WTC11 (cell line): ENCODE results near the gene MICA.
"Not testable (repeated sequence)": the region's sequence is repeated elsewhere in the genome, so short reads cannot be mapped to it uniquely, and the experiment has no call there.

Experiments used
- E2F1 ChIP-seq: sonication (generic); formaldehyde crosslinking; IDR thresholded peaks from 2 replicates; pipeline ENCODE4 v1.8.0; 2022; ENCODE audit warnings: mild to moderate bottlenecking, missing genetic modification reagents
- ETV6 ChIP-seq: sonication (generic); formaldehyde crosslinking; IDR thresholded peaks from 2 replicates; pipeline ENCODE4 v1.8.1; 2022; ENCODE audit warnings: mild to moderate bottlenecking, missing genetic modification reagents
- HMGA2 ChIP-seq: fragments of 250-450 bp; sonication (Bioruptor Pico); IDR thresholded peaks from 2 replicates; pipeline ENCODE4 v1.4.0; 2021; ENCODE audit warnings: mild to moderate bottlenecking, moderate library complexity
- IRF1 ChIP-seq: sonication (generic); formaldehyde crosslinking; IDR thresholded peaks from 2 replicates; pipeline ENCODE4 v1.8.0; 2023; ENCODE audit warnings: missing genetic modification reagents
- TEAD1 ChIP-seq: sonication (generic); formaldehyde crosslinking; IDR thresholded peaks from 2 replicates; pipeline ENCODE4 v1.8.0; 2022; ENCODE audit warnings: mild to moderate bottlenecking, missing genetic modification reagents
- USF1 ChIP-seq: sonication (generic); formaldehyde crosslinking; IDR thresholded peaks from 2 replicates; pipeline ENCODE4 v1.8.0; 2022; ENCODE audit warnings: mild to moderate bottlenecking, missing genetic modification reagents
- USF2 ChIP-seq: sonication (generic); formaldehyde crosslinking; IDR thresholded peaks from 2 replicates; pipeline ENCODE4 v1.8.1; 2023; ENCODE audit warnings: mild to moderate bottlenecking, missing genetic modification reagents, moderate library complexity
- ZBTB21 ChIP-seq: sonication (generic); formaldehyde crosslinking; IDR thresholded peaks from 2 replicates; pipeline ENCODE4 v1.8.1; 2023; ENCODE audit warnings: mild to moderate bottlenecking, missing genetic modification reagents, borderline replicate concordance
- ZNF671 ChIP-seq: fragments of 250-450 bp; sonication (Bioruptor Pico); IDR thresholded peaks from 2 replicates; pipeline ENCODE4 v1.8.0; 2021; ENCODE audit warnings: mild to moderate bottlenecking
- TF ChIP-seq, protein P1 (sequence below): fragments of 200-600 bp; IDR thresholded peaks from 2 replicates; pipeline ENCODE4 v1.8.0; 2022; ENCODE audit warnings: antibody characterized with exemption
- TF ChIP-seq, protein P2 (sequence below): sonication (generic); formaldehyde crosslinking; IDR thresholded peaks from 2 replicates; pipeline ENCODE4 v1.8.1; 2023; ENCODE audit warnings: mild to moderate bottlenecking, moderate library complexity, missing genetic modification reagents

GRCh38 chr6:31459864-31460263 lies 56.5 kb downstream of the MICA start:
- TF ChIP-seq HMGA2 (CRISPR knock-in tag); IRF1 (CRISPR knock-in tag); USF2 (CRISPR knock-in tag); E2F1 (CRISPR knock-in tag); ZBTB21; TEAD1; USF1 (CRISPR knock-in tag); ZNF671 (CRISPR knock-in tag); ETV6 (CRISPR knock-in tag): not testable (repeated sequence)
- TF ChIP-seq, protein P1, sequence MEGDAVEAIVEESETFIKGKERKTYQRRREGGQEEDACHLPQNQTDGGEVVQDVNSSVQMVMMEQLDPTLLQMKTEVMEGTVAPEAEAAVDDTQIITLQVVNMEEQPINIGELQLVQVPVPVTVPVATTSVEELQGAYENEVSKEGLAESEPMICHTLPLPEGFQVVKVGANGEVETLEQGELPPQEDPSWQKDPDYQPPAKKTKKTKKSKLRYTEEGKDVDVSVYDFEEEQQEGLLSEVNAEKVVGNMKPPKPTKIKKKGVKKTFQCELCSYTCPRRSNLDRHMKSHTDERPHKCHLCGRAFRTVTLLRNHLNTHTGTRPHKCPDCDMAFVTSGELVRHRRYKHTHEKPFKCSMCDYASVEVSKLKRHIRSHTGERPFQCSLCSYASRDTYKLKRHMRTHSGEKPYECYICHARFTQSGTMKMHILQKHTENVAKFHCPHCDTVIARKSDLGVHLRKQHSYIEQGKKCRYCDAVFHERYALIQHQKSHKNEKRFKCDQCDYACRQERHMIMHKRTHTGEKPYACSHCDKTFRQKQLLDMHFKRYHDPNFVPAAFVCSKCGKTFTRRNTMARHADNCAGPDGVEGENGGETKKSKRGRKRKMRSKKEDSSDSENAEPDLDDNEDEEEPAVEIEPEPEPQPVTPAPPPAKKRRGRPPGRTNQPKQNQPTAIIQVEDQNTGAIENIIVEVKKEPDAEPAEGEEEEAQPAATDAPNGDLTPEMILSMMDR, result not testable (repeated sequence)
- TF ChIP-seq, protein P2, sequence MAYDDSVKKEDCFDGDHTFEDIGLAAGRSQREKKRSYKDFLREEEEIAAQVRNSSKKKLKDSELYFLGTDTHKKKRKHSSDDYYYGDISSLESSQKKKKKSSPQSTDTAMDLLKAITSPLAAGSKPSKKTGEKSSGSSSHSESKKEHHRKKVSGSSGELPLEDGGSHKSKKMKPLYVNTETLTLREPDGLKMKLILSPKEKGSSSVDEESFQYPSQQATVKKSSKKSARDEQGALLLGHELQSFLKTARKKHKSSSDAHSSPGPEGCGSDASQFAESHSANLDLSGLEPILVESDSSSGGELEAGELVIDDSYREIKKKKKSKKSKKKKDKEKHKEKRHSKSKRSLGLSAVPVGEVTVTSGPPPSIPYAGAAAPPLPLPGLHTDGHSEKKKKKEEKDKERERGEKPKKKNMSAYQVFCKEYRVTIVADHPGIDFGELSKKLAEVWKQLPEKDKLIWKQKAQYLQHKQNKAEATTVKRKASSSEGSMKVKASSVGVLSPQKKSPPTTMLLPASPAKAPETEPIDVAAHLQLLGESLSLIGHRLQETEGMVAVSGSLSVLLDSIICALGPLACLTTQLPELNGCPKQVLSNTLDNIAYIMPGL (CRISPR knock-in tag), result not testable (repeated sequence)
